Prostate gland (tissue), 2 donors: Measurements from ENCODE around the gene IPO5.

ENCODE experiments used
- CTCF ChIP-seq, 4 experiments: fragments of 200-600 bp in 2 of 4; fragments of 450-650 bp in 2 of 4; sonication (generic) in 2 of 4; IDR thresholded peaks; 1 replicate in 3 of 4; 2 replicates in 1 of 4; pipeline ENCODE4 v1.5.1; 2016 to 2019; ENCODE audit warnings: antibody characterized with exemption in 4 of 4, mild to moderate bottlenecking in 2 of 4, moderate library complexity in 2 of 4
- POLR2A ChIP-seq: fragments of 450-650 bp; IDR thresholded peaks from one replicate; pipeline ENCODE4 v1.6.1; 2016; ENCODE audit warnings: antibody characterized with exemption, mild to moderate bottlenecking

DNA sequence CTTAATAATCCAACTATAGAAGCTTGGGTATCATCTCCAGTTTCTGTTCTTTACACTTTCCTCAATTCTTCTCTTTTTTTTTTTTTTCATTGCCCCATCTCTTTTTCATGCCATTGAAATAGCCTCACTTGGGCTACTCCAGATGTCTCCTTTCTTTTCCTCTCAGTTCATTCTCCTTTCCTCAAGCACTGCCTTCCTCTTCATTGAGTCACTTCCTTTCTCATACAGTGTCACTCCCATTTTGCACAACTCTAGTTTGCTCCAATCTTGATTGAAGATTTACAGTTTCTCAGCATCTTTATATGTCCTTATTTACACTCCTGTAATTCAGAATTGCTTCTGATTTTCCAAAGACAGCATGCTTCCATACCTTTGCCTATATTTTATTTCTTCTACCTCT lies 61.3 kb downstream of the IPO5 start:
- TF ChIP-seq CTCF (IDR thresholded peaks at IDR 0.05) (no peak), POLR2A (no peak)
